Sigmoid colon (tissue), 4 donors: Measurements from ENCODE around the gene GCM1.

ENCODE experiments used
- EP300 ChIP-seq, 4 donors: sonication (generic); formaldehyde crosslinking; IDR thresholded peaks; one replicate each; pipeline ENCODE4 v1.6.1; 2017; ENCODE audit warnings: antibody characterized with exemption in 4 of 4
- POLR2A ChIP-seq, 2 donors: fragments of 450-650 bp; IDR thresholded peaks; one replicate each; pipeline ENCODE4 v1.6.1; 2016; ENCODE audit warnings: antibody characterized with exemption in 2 of 2, mild to moderate bottlenecking in 2 of 2, moderate library complexity in 2 of 2
- POLR2AphosphoS5 ChIP-seq, 4 donors: sonication (generic); formaldehyde crosslinking; IDR thresholded peaks; one replicate each; pipeline ENCODE4 v1.6.1; 2017; ENCODE audit warnings: antibody characterized with exemption in 4 of 4
- TF ChIP-seq, protein P1 (sequence below), 4 experiments: fragments of 450-650 bp in 3 of 4; fragments of 200-600 bp in 1 of 4; IDR thresholded peaks; one replicate each; pipeline ENCODE4 v1.5.1; 2016 to 2019; ENCODE audit warnings: antibody characterized with exemption in 4 of 4, mild to moderate bottlenecking in 3 of 4, moderate library complexity in 2 of 4

DNA sequence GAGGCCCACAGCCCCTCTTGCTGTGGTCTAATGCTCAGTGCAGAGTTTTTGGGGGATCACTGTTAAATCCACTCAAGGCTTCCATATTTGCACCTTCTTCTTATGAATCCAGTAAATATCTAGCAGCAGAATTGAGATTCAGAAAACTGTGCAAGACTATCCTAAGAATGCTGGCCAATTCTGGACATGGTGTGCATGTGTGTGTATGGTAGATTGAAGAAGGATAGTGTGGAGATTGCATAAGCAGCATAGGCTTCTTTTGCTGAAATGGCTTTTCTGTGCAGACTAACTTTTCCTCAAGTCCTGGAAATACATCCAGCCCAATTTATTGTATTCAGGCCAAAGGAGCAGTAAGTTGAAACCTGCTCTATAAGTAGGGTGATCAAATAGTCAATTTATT is 43.7 kb downstream of the GCM1 start:
- TF ChIP-seq POLR2AphosphoS5 (IDR thresholded peaks at IDR 0.05) (no peak), POLR2A (IDR thresholded peaks at IDR 0.05) (no peak), EP300 (IDR thresholded peaks at IDR 0.05) (no peak)
- TF ChIP-seq, protein P1, sequence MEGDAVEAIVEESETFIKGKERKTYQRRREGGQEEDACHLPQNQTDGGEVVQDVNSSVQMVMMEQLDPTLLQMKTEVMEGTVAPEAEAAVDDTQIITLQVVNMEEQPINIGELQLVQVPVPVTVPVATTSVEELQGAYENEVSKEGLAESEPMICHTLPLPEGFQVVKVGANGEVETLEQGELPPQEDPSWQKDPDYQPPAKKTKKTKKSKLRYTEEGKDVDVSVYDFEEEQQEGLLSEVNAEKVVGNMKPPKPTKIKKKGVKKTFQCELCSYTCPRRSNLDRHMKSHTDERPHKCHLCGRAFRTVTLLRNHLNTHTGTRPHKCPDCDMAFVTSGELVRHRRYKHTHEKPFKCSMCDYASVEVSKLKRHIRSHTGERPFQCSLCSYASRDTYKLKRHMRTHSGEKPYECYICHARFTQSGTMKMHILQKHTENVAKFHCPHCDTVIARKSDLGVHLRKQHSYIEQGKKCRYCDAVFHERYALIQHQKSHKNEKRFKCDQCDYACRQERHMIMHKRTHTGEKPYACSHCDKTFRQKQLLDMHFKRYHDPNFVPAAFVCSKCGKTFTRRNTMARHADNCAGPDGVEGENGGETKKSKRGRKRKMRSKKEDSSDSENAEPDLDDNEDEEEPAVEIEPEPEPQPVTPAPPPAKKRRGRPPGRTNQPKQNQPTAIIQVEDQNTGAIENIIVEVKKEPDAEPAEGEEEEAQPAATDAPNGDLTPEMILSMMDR (IDR thresholded peaks at IDR 0.05), result no peak
